ENCODE measurements around the gene VPS50.

Gene VPS50

DNA sequence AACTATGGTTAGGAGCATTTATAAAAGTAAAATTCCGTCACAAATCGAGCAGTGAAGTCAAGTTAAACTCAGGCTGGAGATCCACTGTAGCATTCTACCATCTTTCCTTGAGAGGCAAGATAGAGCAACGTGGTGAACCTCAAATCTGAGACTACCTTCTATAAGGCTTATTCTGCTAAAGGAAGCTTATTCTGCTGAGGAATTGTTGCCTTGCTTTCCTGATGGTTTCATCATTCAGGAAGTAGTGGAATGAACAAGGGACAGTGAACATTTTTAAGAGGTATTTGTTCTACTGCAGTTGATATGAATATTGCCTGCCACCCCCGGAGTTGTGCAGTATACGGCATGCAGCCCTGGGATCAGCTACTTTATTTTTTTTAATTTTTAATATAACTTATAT lies 170.8 kb downstream of the VPS50 start:
- H3K4me1 ChIP-seq (ENCODE audit: control insufficient read depth, insufficient read depth, low read length): peaks cover 11% of the 10 kb centered on the region; the same call in 1 of the 2 replicates
- no peak overlapping the region for H3K4me3 ChIP-seq (ENCODE audit: low read depth, low read length)
- H3K9ac ChIP-seq (ENCODE audit: low read depth, low read length): no peak overlapping the region

DNA sequence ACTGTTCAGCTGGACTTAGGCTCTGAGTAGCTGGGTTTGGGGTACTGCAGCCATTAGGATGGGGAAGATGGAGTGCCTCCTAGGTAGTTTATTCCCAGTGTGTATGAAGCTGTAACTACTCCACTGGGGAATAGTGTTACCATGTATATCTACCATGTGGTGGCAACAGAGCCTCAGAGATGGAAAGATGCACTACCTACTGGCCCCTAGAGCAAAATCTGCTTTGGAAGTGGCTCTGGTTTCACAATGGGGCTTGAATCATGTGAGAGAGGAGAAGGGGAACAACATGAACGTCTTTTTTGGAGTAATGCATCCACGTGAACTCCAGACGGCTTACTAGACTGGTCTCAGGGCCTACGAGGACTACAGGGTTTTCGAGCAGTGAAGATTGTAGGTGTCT lies 175.1 kb downstream of the VPS50 start:
- Histone ChIP-seq H3K4me3 (ENCODE audit: low read depth, low read length) (no peak overlapping the region), H3K27ac (ENCODE audit: low read depth, low read length) (no peak overlapping the region), H3K9me3 (ENCODE audit: control insufficient read depth, insufficient read depth, low read length) (peaks cover 6% of the 10 kb centered on the region), H3K4me1 (ENCODE audit: control insufficient read depth, insufficient read depth, low read length) (no peaks in the 10 kb centered on the region), H3K9ac (ENCODE audit: low read depth, low read length) (no peak overlapping the region), H3K36me3 (ENCODE audit: control insufficient read depth, insufficient read depth, low read length) (no peaks in the 10 kb centered on the region), H3K27me3 (ENCODE audit: control insufficient read depth, insufficient read depth, low read length) (no peaks in the 10 kb centered on the region)

More for the DNA sequence above, 170.8 kb downstream of the VPS50 start:
- Histone ChIP-seq H3K27me3 (ENCODE audit: control insufficient read depth, insufficient read depth, low read length) (no peaks in the 10 kb centered on the region), H3K9me3 (ENCODE audit: control insufficient read depth, insufficient read depth, low read length) (peaks cover 6% of the 10 kb centered on the region), H3K36me3 (ENCODE audit: control insufficient read depth, insufficient read depth, low read length) (no peaks in the 10 kb centered on the region), H3K27ac (ENCODE audit: low read depth, low read length) (no peak overlapping the region)

DNA sequence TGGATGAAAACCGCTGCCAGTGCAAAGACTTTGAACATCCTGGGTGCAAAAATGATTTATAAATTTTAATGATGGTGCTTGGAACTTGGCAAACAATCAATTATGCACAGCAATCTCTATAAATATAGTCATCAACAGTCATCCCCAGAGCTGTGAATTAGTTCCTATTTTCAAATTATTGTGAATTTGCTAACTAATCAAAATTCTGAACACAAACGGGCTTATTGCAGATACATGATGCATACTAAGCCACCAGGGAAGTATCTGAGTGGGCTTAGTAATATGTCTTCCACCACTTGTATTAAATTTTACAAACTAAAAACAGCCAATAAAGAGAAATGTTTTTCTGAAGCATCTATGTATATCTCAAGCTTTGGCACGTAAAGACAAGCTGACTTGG lies 177.2 kb downstream of the VPS50 start:
- peaks cover 3% of the 10 kb centered on the region for H3K4me1 ChIP-seq (ENCODE audit: control insufficient read depth, insufficient read depth, low read length)
- H3K4me3 ChIP-seq (ENCODE audit: low read depth, low read length): no peak overlapping the region
- H3K27me3 ChIP-seq (ENCODE audit: control insufficient read depth, insufficient read depth, low read length): no peaks in the 10 kb centered on the region
- no peak overlapping the region for H3K9ac ChIP-seq (ENCODE audit: low read depth, low read length)
- H3K9me3 ChIP-seq (ENCODE audit: control insufficient read depth, insufficient read depth, low read length): peaks cover 6% of the 10 kb centered on the region
- no peaks in the 10 kb centered on the region for H3K36me3 ChIP-seq (ENCODE audit: control insufficient read depth, insufficient read depth, low read length)
- H3K27ac ChIP-seq (ENCODE audit: low read depth, low read length): no peak overlapping the region

All from HUES48 (cell line).